Endothelial cell (in vitro differentiated cells): ENCODE data around the gene CNOT10. TPM values are rescaled to one million over a fixed set of nuclear protein-coding genes. Genes with fewer than 3 reads are reported as not detected.
"Not testable (repeated sequence)": the region's sequence is repeated elsewhere in the genome, so short reads cannot be mapped to it uniquely, and the experiment has no call there.

ENCODE experiments used
- DNase-seq: peaks from one replicate; pipeline ENCODE4 v3.0.0; 2021; ENCODE audit warnings: low spot score
- H3K27ac Mint-ChIP-seq: one replicate; pipeline ENCODE4 v1.8.0; 2021; ENCODE audit warnings: mixed read lengths, inconsistent platforms; ENCODE audit not compliant: unreplicated experiment
- H3K27me3 Mint-ChIP-seq: one replicate; pipeline ENCODE4 v1.8.0; 2021; ENCODE audit warnings: mild to moderate bottlenecking, moderate library complexity, mixed read lengths, inconsistent platforms; ENCODE audit not compliant: unreplicated experiment
- H3K36me3 Mint-ChIP-seq: one replicate; pipeline ENCODE4 v1.8.0; 2021; ENCODE audit warnings: mild to moderate bottlenecking, low read depth, mixed read lengths, inconsistent platforms; ENCODE audit not compliant: unreplicated experiment
- H3K4me1 Mint-ChIP-seq: one replicate; pipeline ENCODE4 v1.8.0; 2021; ENCODE audit warnings: mild to moderate bottlenecking, mixed read lengths, inconsistent platforms; ENCODE audit not compliant: unreplicated experiment
- H3K4me3 Mint-ChIP-seq: one replicate; pipeline ENCODE4 v1.8.0; 2021; ENCODE audit warnings: mild to moderate bottlenecking, mixed read lengths, inconsistent platforms; ENCODE audit not compliant: unreplicated experiment
- H3K9me3 Mint-ChIP-seq: one replicate; pipeline ENCODE4 v1.8.0; 2021; ENCODE audit warnings: mixed read lengths, inconsistent platforms; ENCODE audit not compliant: unreplicated experiment
- CTCF ChIP-seq: fragments of 200-600 bp; sonication (generic); IDR thresholded peaks from one replicate; pipeline ENCODE4 v1.5.0; 2021; ENCODE audit warnings: antibody characterized with exemption; ENCODE audit not compliant: unreplicated experiment
- total RNA-seq: library from RNA; stranded (reverse); fragmentation: NEBNext Ultra II Directional; extraction: Animal tissue kit (Norgen Biotek cat#: 25700); gene quantifications from one replicate; pipeline ENCODE4 v1.2.1, GENCODE V29; 2021; ENCODE audit not compliant: unreplicated experiment

Gene CNOT10
- total RNA-seq, 1 donor from 2014 or later, result 42.1 TPM

- Mint-ChIP-seq H3K9me3 (no peaks in the 10 kb centered on the region), H3K4me3 (no peak overlapping the region)
- no peak for DNase-seq
These were observed 41.2 kb upstream of the CNOT10 start for GRCh38 chr3:32643816-32644215.

GRCh38 chr3:32644380-32644779 lies 40.6 kb upstream of the CNOT10 start:
- H3K27ac Mint-ChIP-seq, result no peak overlapping the region
- no peak for TF ChIP-seq CTCF
- no peaks in the 10 kb centered on the region for H3K9me3 Mint-ChIP-seq

More at GRCh38 chr3:32643816-32644215, 41.2 kb upstream of the CNOT10 start:
- H3K36me3 Mint-ChIP-seq, result no peaks in the 10 kb centered on the region
- H3K27ac Mint-ChIP-seq, result no peak overlapping the region
- no peak for TF ChIP-seq CTCF
- H3K27me3 Mint-ChIP-seq, result no peaks in the 10 kb centered on the region
- H3K4me1 Mint-ChIP-seq, result peaks cover 15% of the 10 kb centered on the region

GRCh38 chr3:32646761-32647160 lies 38.2 kb upstream of the CNOT10 start:
- no peak for TF ChIP-seq CTCF
- no peaks in the 10 kb centered on the region for H3K36me3 Mint-ChIP-seq
- no peaks in the 10 kb centered on the region for H3K27me3 Mint-ChIP-seq
- peaks cover 9% of the 10 kb centered on the region for H3K4me1 Mint-ChIP-seq
- no peak overlapping the region for H3K4me3 Mint-ChIP-seq
- no peak overlapping the region for H3K27ac Mint-ChIP-seq
- H3K9me3 Mint-ChIP-seq, result no peaks in the 10 kb centered on the region
- no peak for DNase-seq

More at GRCh38 chr3:32644380-32644779, 40.6 kb upstream of the CNOT10 start:
- Mint-ChIP-seq H3K4me3 (no peak overlapping the region), H3K27me3 (no peaks in the 10 kb centered on the region), H3K36me3 (no peaks in the 10 kb centered on the region), H3K4me1 (peaks cover 15% of the 10 kb centered on the region)
- DNase-seq, result no peak

GRCh38 chr3:32652337-32653100 lies 32.5 kb upstream of the CNOT10 start:
- H3K27me3 Mint-ChIP-seq, H3K9me3 Mint-ChIP-seq, H3K4me1 Mint-ChIP-seq, H3K27ac Mint-ChIP-seq, H3K4me3 Mint-ChIP-seq, DNase-seq, H3K36me3 Mint-ChIP-seq: not testable (repeated sequence)

GRCh38 chr3:32655167-32655566 lies 29.8 kb upstream of the CNOT10 start:
- Mint-ChIP-seq H3K4me1 (peaks cover 4% of the 10 kb centered on the region), H3K9me3 (no peaks in the 10 kb centered on the region), H3K4me3 (no peak overlapping the region), H3K27ac (no peak overlapping the region), H3K27me3 (peaks cover 2% of the 10 kb centered on the region), H3K36me3 (no peaks in the 10 kb centered on the region)
- no peak for DNase-seq
- TF ChIP-seq CTCF, result no peak
